HG03060 (cell line): Measurements from ENCODE around the gene HMGB1.

Experiments used
- ATAC-seq: cut with Tn5 transposase; IDR thresholded peaks from one replicate; pipeline ENCODE4 v1.9.1; 2021; ENCODE audit warnings: low read depth, moderate number of reproducible peaks; ENCODE audit not compliant: unreplicated experiment

HMGB1 gene

GRCh38 chr13:30406779-30407416 lies 58.8 kb downstream of the HMGB1 start:
- ATAC-seq, result no peak
